NCI-H1694 (cell line): ENCODE results near the gene GOLGA6L25.
"Not testable (repeated sequence)": the region's sequence is repeated elsewhere in the genome, so short reads cannot be mapped to it uniquely, and the experiment has no call there.

ENCODE experiments used
- DNase-seq: peaks from one replicate; lab custom pipeline; 2025; lab: John Stamatoyannopoulos, UW

GOLGA6L25 gene, protein sequence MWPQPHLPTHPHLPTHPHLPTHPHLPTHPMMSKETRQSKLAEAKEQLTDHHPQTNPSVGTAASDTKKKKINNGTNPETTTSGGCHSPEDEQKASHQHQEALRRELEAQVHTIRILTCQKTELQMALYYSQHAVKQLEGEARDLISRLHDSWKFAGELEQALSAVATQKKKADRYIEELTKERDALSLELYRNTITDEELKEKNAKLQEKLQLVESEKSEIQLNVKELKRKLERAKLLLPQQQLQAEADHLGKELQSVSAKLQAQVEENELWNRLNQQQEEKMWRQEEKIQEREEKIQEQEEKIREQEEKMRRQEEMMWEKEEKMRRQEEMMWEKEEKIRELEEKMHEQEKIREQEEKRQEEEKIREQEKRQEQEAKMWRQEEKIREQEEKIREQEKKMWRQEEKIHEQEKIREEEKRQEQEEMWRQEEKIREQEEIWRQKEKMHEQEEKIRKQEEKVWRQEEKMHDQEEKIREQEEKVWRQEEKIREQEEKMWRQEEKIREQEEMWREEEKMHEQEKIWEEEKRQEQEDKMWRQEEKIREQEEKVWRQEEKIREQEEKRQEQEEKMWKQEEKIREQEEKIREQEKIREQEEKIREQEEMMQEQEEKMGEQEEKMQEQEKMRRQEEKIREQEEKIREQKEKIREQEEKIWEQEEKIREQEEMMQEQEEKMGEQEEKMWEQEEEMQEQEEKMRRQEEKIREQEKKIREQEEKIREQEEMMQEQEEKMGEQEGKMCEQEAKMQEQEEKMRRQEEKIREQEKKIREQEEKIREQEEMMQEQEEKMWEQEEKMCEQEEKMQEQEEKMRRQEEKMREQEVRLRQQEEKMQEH

DNA sequence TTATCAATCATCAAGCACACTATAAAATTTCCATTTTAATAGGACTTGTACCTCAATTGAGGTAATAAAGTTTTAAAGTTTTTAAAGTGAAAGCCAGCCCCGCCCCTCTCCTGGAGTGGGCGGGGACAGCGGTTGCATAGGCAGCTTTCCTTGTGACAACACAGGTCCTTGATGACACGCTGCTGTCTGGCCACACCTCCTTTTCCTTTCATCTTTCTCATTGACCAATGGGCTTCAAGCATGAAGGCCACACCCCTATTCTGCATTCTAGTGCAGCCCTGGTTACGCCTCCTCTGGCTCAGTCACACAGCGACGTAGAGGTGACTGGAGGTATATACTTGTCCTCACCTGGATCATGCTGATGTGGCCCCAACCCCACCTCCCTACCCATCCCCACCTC is at the start of gene GOLGA6L25:
GOLGA6L25 (plus strand) TSS at position 301 of the 400 bp plus-strand sequence; CDS start at position 362, 61 bp downstream.
- DNase-seq, result not testable (repeated sequence)

GRCh38 chr15:28508217-28508889 is 45.0 kb upstream of the GOLGA6L25 start:
- not testable (repeated sequence) for DNase-seq

GRCh38 chr15:28514128-28514527 is 39.2 kb upstream of the GOLGA6L25 start:
- not testable (repeated sequence) for DNase-seq

DNA sequence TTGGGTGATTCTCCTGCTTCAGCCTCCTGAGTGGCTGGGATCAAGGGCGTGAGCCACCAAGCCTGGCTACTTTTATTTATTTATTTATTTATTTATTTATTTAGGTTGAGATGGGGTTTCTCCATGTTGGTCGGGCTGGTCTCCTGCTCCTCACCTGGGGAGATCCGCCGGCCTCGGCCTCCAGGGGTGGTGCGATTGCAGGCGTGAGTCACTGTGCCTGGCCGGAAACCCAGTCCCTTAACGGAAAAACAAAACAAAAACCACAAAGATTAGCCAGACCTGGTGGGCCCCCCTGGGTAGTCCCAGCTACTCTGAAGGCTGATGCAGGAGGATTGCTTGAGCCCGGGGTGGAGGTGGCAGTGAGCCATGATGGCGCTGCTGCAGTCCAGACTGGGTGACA is 38.2 kb upstream of the GOLGA6L25 start:
- DNase-seq, result not testable (repeated sequence)

DNA sequence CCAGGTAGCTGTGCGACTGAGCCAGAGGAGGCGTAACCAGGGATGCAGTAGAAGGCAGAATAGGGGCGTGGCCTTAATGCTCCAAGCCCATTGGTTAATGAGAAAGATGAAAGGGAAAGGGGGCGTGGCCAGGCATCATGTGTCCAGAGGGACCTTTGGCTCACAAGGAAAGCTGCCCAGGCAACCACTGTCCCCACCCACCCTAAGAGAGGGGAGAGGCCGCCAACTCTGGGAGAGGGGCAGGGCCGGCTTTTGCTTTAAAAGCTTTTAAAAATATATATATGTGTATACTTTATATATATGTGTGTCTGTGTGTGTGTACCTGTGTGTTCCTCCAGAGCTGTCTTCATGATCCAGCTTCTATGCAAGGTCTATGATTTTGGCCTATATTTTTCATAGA is 20.4 kb upstream of the GOLGA6L25 start, which contains the start of gene GOLGA8G:
GOLGA8G (minus strand) TSS at position 18 of the 400 bp plus-strand sequence. CDS start 62 bp downstream, outside the sequence.
- DNase-seq, result not testable (repeated sequence)

DNA sequence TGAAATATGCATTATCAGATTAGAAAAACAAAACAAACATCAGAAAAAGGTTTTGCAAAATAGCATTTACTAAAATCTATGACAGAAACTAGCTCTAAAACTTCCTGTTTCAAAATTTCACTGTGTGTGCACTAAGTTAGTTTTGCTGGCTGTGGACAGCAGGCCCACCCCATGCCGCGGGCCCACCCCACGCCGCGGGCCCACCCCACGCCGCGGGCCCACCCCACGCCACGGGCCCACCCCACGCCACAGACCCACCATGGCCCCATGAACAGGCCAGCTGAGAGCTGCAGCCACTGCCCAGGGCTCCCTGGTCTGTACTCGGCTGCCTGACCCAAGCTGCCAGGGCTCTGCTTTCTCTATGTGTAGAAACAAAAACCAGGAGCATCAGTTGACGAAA is 20.0 kb downstream of the GOLGA6L25 start:
- DNase-seq, result not testable (repeated sequence)

- not testable (repeated sequence) for DNase-seq
These were observed 35.7 kb downstream of the GOLGA6L25 start for GRCh38 chr15:28588977-28589606.

DNA sequence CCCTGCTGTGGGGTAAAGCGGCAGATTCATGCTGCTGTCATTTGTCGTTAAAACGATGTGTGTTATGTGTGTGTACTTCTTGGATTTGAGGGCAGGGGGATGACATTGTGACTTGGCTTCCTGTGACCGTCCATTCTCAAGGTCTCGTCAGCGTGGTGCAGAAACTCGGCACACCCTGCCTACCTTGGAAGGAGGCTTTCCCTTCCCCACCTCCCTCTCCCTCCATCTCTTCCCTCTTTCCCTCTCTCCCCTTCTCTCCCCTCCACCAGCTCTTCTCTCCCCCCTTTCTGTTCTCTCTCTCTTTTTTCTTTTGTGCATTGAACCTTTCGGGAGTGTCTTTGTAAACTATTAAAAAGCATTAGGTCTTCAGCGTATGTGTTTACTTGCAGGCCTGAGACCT is 36.4 kb downstream of the GOLGA6L25 start:
- DNase-seq, result not testable (repeated sequence)

GRCh38 chr15:28592395-28592794 is 39.0 kb downstream of the GOLGA6L25 start:
- not testable (repeated sequence) for DNase-seq

DNA sequence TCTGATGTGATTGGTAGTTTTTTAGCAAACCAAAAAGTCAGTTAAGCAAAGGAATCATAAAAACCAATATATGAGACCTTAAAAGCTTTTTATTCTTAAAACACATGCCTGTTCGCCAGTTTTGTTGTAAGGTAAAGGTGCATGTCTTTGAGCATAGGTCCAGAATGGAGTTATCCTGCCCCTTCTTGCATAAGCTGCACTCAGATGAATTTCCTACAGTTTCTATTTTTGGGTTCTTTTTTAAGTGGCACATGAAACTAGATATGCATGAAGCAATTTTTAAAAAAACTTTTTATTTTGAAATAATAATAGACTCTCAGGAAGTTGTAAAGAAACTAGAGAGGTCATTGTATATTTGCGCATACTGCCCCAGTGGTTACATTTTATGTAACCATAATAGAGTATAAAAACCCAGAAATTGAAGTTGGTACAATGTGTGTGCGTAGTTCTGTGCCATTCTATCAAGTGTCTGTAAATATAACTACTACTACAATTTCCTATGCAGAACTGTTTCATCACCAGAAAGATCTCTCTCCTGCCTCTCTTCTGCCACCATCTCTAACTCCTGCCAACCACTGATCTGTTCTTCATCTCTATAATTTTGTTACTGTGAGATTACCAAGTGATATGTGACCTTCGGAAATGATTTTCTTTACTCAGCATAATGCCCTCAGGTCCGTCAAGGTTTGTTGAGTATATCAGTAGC is 40.2 kb downstream of the GOLGA6L25 start:
- DNase-seq, result not testable (repeated sequence)

DNA sequence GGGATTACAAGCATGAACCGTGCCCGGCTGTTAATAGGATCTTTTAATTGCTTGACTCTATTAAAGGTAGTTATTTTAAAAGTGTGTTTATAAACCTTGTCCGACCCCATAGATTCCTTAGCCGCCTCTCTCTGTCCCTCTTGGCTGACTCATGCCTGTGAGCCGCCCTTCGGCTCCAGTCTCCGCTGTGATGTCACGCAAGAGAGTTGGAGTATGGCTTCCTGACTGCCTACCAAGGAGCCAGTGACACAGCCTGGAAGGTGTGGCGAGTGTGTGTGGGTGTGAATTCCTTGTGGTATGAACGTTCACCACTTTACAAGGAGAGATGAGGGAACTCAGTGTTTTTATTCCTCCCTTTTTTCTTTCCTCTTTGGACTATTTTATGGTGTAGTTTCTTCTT is 44.1 kb downstream of the GOLGA6L25 start:
- DNase-seq, result not testable (repeated sequence)

- not testable (repeated sequence) for DNase-seq
These were observed 44.8 kb downstream of the GOLGA6L25 start for GRCh38 chr15:28598209-28598608.

DNA sequence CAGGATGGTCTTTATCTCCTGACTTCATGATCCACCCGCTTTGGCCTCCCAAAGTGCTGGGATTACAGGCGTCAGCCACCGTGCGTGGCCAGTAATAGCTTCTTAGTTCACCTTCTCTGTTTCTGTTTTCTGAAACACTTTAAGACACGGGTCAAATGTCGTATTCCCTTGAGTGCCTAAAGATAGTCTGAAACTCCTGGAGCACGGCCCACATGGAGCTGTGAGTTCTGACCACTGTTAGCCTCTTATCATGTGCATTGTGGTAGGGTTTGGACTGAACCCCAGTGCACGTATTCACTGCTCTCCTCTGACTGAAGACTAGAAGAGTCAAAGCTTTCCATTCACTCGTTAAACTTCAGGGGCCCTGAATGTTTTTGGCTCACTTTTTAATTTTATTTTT is 48.8 kb downstream of the GOLGA6L25 start:
- not testable (repeated sequence) for DNase-seq
